Endodermal cell (in vitro differentiated cells): Measurements from ENCODE around the gene DLST. TPM values are rescaled to one million over a fixed set of nuclear protein-coding genes. Genes with fewer than 3 reads are reported as not detected.

Experiments
- DNase-seq: peaks from one replicate; pipeline ENCODE4 v3.0.0-alpha.2; 2017
- H3K27ac ChIP-seq: 2 replicates; pipeline ENCODE4 v1.5.1; 2013; ENCODE audit warnings: mild to moderate bottlenecking, low read depth, low read length, moderate library complexity
- H3K27me3 ChIP-seq: 2 replicates; pipeline ENCODE4 v1.6.1; 2013; ENCODE audit warnings: mild to moderate bottlenecking, low read length, moderate library complexity; ENCODE audit not compliant: insufficient read depth, control insufficient read depth, poor library complexity, severe bottlenecking
- H3K36me3 ChIP-seq: 2 replicates; pipeline ENCODE4 v1.7.0; 2013; ENCODE audit warnings: mild to moderate bottlenecking, low read length, moderate library complexity; ENCODE audit not compliant: control insufficient read depth, insufficient read depth
- H3K4me1 ChIP-seq: one replicate; pipeline ENCODE4 v1.7.0; 2013; ENCODE audit warnings: low read length; ENCODE audit not compliant: control insufficient read depth, insufficient read depth
- H3K4me3 ChIP-seq: 2 replicates; pipeline ENCODE4 v1.5.1; 2013; ENCODE audit warnings: mild to moderate bottlenecking, low read length, moderate library complexity
- H3K9ac ChIP-seq: 2 replicates; pipeline ENCODE4 v1.6.1; 2013; ENCODE audit warnings: mild to moderate bottlenecking, low read length, moderate library complexity; ENCODE audit not compliant: poor library complexity, severe bottlenecking; ENCODE audit errors: extremely low read depth
- H3K9me3 ChIP-seq: 2 replicates; pipeline ENCODE4 v1.6.1; 2013; ENCODE audit warnings: mild to moderate bottlenecking, low read length, moderate library complexity; ENCODE audit not compliant: control insufficient read depth
- H3K27ac Mint-ChIP-seq: 2 replicates; pipeline ENCODE4 v1.8.0; 2020; ENCODE audit warnings: mixed read lengths
- H3K27me3 Mint-ChIP-seq: 2 replicates; pipeline ENCODE4 v1.8.0; 2021; ENCODE audit warnings: mild to moderate bottlenecking, mixed read lengths; ENCODE audit not compliant: insufficient read depth
- H3K36me3 Mint-ChIP-seq: 2 replicates; pipeline ENCODE4 v1.8.0; 2020; ENCODE audit warnings: low read depth, mixed read lengths
- H3K4me1 Mint-ChIP-seq: 2 replicates; pipeline ENCODE4 v1.8.0; 2020; ENCODE audit warnings: mixed read lengths
- H3K4me3 Mint-ChIP-seq: 2 replicates; pipeline ENCODE4 v1.8.0; 2020; ENCODE audit warnings: mild to moderate bottlenecking, moderate library complexity, mixed read lengths
- H3K9me3 Mint-ChIP-seq: 2 replicates; pipeline ENCODE4 v1.8.0; 2020; ENCODE audit warnings: mild to moderate bottlenecking, mixed read lengths
- CTCF ChIP-seq: fragments of 200-600 bp; sonication (generic); conservative IDR thresholded peaks from 2 replicates; pipeline ENCODE4 v1.5.0; 2021; ENCODE audit warnings: antibody characterized with exemption, mild to moderate bottlenecking
- WGBS, 2 experiments: methylation state at CpG; one replicate each; pipeline versions ENCODE4 v1.1.5 to v1.1.7; 2013; ENCODE audit warnings: missing lambda C conversion rate in 2 of 2, mixed read lengths in 1 of 2; ENCODE audit not compliant: insufficient coverage in 1 of 2, insufficient read length in 1 of 2; 5-methylcytosine and 5-hydroxymethylcytosine counted together
- total RNA-seq, 2 donors: library from RNA; stranded (reverse); fragmentation: NEBNext Ultra II Directional in 1 of 2; extraction: Animal tissue kit (Norgen Biotek cat#: 25700) in 1 of 2; gene quantifications; 2 replicates in 1 of 2; 3 replicates in 1 of 2; pipeline ENCODE4 v1.2.1, GENCODE V29; 2021

The DLST gene
- total RNA-seq, 2 donors from 2014 or later: 119 to 126 TPM

DNA sequence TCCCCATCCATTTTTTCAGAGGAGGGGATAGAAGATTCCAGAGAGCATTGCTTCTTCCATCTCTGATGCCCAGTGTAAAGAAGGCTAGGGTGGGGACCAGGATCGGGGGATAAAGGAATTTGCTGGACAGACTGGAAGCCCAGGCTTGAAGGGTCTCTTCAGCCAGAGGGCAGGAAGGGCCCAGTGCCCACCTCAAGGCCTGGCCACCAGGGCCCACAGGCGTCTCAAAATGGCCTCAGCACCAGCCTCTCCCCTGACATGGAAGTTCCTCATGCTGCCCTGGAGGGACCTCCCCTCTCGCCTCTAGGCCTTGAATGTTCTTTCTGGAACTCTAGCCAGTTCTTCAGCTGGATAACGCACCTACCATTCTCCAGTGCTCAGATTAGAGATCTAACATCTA lies 38.6 kb downstream of the DLST start:
- no peak for DNase-seq
- whole genome bisulfite sequencing, 2 experiments: 88 to 94% methylated on average over 4 of the region's 4 CpGs
- H3K36me3 ChIP-seq: no peaks in the 10 kb centered on the region
- no peak for TF ChIP-seq CTCF
- H3K4me1 Mint-ChIP-seq: peaks cover 4% of the 10 kb centered on the region
- H3K27me3 ChIP-seq: peaks cover 7% of the 10 kb centered on the region
- peaks cover 4% of the 10 kb centered on the region for H3K27me3 Mint-ChIP-seq
- H3K4me3 Mint-ChIP-seq: no peak overlapping the region
- no peak overlapping the region for H3K27ac ChIP-seq
- H3K4me1 ChIP-seq: peaks cover 8% of the 10 kb centered on the region
- no peak overlapping the region for H3K27ac Mint-ChIP-seq
- H3K36me3 Mint-ChIP-seq: peaks cover 3% of the 10 kb centered on the region
- H3K4me3 ChIP-seq: no peak overlapping the region
- H3K9me3 Mint-ChIP-seq: no peaks in the 10 kb centered on the region
- no peak overlapping the region for H3K9ac ChIP-seq
- H3K9me3 ChIP-seq: no peaks in the 10 kb centered on the region

- peaks cover under 1% of the 10 kb centered on the region for H3K36me3 Mint-ChIP-seq
- H3K27me3 Mint-ChIP-seq: peaks cover 8% of the 10 kb centered on the region
- no peak overlapping the region for H3K4me3 Mint-ChIP-seq
- Histone ChIP-seq H3K36me3 (no peaks in the 10 kb centered on the region), H3K9me3 (no peaks in the 10 kb centered on the region), H3K4me1 (peaks cover 8% of the 10 kb centered on the region), H3K4me3 (no peak overlapping the region), H3K9ac (no peak overlapping the region), H3K27me3 (peaks cover 11% of the 10 kb centered on the region), H3K27ac (no peak overlapping the region)
- no peaks in the 10 kb centered on the region for H3K9me3 Mint-ChIP-seq
- TF ChIP-seq CTCF: no peak
- WGBS, 2 experiments: 92 to 94% methylated on average over 10 to 19 of the region's 19 CpGs
- no peak overlapping the region for H3K27ac Mint-ChIP-seq
- DNase-seq: no peak
- peaks cover 4% of the 10 kb centered on the region for H3K4me1 Mint-ChIP-seq
Observed at GRCh38 chr14:74921053-74921620, 39.4 kb downstream of the DLST start.

GRCh38 chr14:74921987-74922751 lies 40.5 kb downstream of the DLST start:
- 75 to 77% methylated on average over 16 to 19 of the region's 19 CpGs for WGBS, 2 experiments
- H3K4me1 ChIP-seq: peaks cover 6% of the 10 kb centered on the region
- no peaks in the 10 kb centered on the region for H3K36me3 Mint-ChIP-seq
- H3K27ac Mint-ChIP-seq: no peak overlapping the region
- peaks cover 17% of the 10 kb centered on the region for H3K27me3 Mint-ChIP-seq
- H3K4me3 Mint-ChIP-seq: peak overlapping the region; percentile 70
- no peak for DNase-seq
- peaks cover 17% of the 10 kb centered on the region for H3K27me3 ChIP-seq
- H3K9me3 ChIP-seq: no peaks in the 10 kb centered on the region
- H3K4me3 ChIP-seq: peak overlapping the region; percentile 80
- H3K4me1 Mint-ChIP-seq: peaks cover 4% of the 10 kb centered on the region
- no peak for TF ChIP-seq CTCF
- H3K27ac ChIP-seq: no peak overlapping the region
- no peaks in the 10 kb centered on the region for H3K9me3 Mint-ChIP-seq
- peak overlapping the region; percentile 55 for H3K9ac ChIP-seq
- H3K36me3 ChIP-seq: no peaks in the 10 kb centered on the region
